ENCODE results near the gene ZFPM1.

DNA sequence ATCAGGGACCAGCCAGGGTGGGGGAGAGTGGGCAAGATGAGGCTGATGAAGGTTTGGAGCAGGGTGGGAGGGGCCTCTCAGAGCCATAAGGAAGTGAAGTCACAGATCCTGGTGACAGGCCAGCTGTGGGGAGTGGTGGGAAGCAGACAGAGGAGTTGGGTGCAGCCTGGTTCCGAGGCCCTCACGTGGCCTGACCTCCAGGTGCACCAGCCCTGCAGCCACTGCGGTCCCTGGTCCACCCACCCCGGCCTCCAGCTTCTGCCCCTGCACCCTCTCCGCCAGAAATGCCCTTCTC is 3.9 kb upstream of the ZFPM1 start:
- TF ChIP-seq, protein P1, sequence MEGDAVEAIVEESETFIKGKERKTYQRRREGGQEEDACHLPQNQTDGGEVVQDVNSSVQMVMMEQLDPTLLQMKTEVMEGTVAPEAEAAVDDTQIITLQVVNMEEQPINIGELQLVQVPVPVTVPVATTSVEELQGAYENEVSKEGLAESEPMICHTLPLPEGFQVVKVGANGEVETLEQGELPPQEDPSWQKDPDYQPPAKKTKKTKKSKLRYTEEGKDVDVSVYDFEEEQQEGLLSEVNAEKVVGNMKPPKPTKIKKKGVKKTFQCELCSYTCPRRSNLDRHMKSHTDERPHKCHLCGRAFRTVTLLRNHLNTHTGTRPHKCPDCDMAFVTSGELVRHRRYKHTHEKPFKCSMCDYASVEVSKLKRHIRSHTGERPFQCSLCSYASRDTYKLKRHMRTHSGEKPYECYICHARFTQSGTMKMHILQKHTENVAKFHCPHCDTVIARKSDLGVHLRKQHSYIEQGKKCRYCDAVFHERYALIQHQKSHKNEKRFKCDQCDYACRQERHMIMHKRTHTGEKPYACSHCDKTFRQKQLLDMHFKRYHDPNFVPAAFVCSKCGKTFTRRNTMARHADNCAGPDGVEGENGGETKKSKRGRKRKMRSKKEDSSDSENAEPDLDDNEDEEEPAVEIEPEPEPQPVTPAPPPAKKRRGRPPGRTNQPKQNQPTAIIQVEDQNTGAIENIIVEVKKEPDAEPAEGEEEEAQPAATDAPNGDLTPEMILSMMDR (IDR thresholded peaks at IDR 0.05) = no peak
- no peak for TF ChIP-seq POLR2A (IDR thresholded peaks at IDR 0.05)
